Tibial nerve (tissue), 4 donors: ENCODE results near the gene HMX1. TPM values are rescaled to one million over a fixed set of nuclear protein-coding genes. Genes with fewer than 3 reads are reported as not detected.

ENCODE experiments used
- DNase-seq, 2 donors: peaks; one replicate each; pipeline ENCODE4 v3.0.0-alpha.2; 2019; ENCODE audit warnings: low spot score in 2 of 2
- H3K27ac ChIP-seq, 4 donors: fragments of 200-600 bp; sonication (generic) in 3 of 4; one replicate each; pipeline ENCODE4 v1.5.1; 2017 to 2019; ENCODE audit warnings: mild to moderate bottlenecking in 1 of 4
- H3K27me3 ChIP-seq, 2 donors: fragments of 200-600 bp; sonication (generic) in 1 of 2; one replicate each; pipeline versions ENCODE4 v1.5.1 to v1.6.0; 2017 to 2019
- H3K36me3 ChIP-seq, 3 donors: fragments of 200-600 bp; sonication (generic); one replicate each; pipeline ENCODE4 v1.5.1; 2018 to 2019
- H3K4me1 ChIP-seq, 4 donors: fragments of 200-600 bp; sonication (generic) in 3 of 4; one replicate each; pipeline ENCODE4 v1.5.1; 2017 to 2019
- H3K4me3 ChIP-seq, 4 donors: fragments of 200-600 bp; sonication (generic) in 3 of 4; one replicate each; pipeline ENCODE4 v1.5.1; 2017 to 2019; ENCODE audit warnings: mild to moderate bottlenecking in 1 of 4, moderate library complexity in 1 of 4
- H3K9me3 ChIP-seq, 4 donors: fragments of 200-600 bp; sonication (generic) in 3 of 4; one replicate each; pipeline ENCODE4 v1.5.1; 2017 to 2019
- CTCF ChIP-seq, 5 experiments: fragments of 200-600 bp in 3 of 5; fragments of 450-650 bp in 2 of 5; sonication (generic) in 3 of 5; IDR thresholded peaks; one replicate each; pipeline ENCODE4 v1.5.1; 2016 to 2019; ENCODE audit warnings: antibody characterized with exemption in 5 of 5, mild to moderate bottlenecking in 3 of 5, moderate library complexity in 2 of 5
- EP300 ChIP-seq, 2 donors: sonication (generic); formaldehyde crosslinking; IDR thresholded peaks; one replicate each; pipeline ENCODE4 v1.6.1; 2017; ENCODE audit warnings: antibody characterized with exemption in 2 of 2, mild to moderate bottlenecking in 1 of 2
- POLR2A ChIP-seq, 2 donors: fragments of 450-650 bp; IDR thresholded peaks; one replicate each; pipeline ENCODE4 v1.6.1; 2017; ENCODE audit warnings: antibody characterized with exemption in 2 of 2, mild to moderate bottlenecking in 2 of 2, moderate library complexity in 2 of 2
- WGBS, 2 donors: methylation state at CpG; one replicate each; pipeline ENCODE4 v1.1.5; 2018; 5-methylcytosine and 5-hydroxymethylcytosine counted together
- total RNA-seq, 4 donors: library from RNA; depleted of rRNA; stranded (reverse); fragments of >200 nt; gene quantifications; one replicate each; pipeline ENCODE4 v1.1.0, GENCODE V29; 2016

The HMX1 gene
- total RNA-seq, 4 donors from 2014 or later = 0.21 TPM; not detected in 3

GRCh38 chr4:8847764-8848163 is 23.9 kb downstream of the HMX1 start:
- no peaks in the 10 kb centered on the region for H3K27me3 ChIP-seq
- H3K27ac ChIP-seq = no peak overlapping the region
- H3K4me1 ChIP-seq = no peaks in the 10 kb centered on the region
- DNase-seq = no peak
- H3K9me3 ChIP-seq = peaks cover 0 to 48% (median 0%) of the 10 kb centered on the region in 4 donors
- WGBS, 2 donors = 3 to 6% methylated on average over 10 of the region's 10 CpGs
- no peak overlapping the region for H3K4me3 ChIP-seq
- TF ChIP-seq POLR2A (IDR thresholded peaks at IDR 0.05) (no peak), CTCF (IDR thresholded peaks at IDR 0.05) (no peak), EP300 (IDR thresholded peaks at IDR 0.05) (no peak)
- no peaks in the 10 kb centered on the region for H3K36me3 ChIP-seq

- no peak for DNase-seq
- no peaks in the 10 kb centered on the region for H3K36me3 ChIP-seq
- 58 to 71% methylated on average over 12 of the region's 12 CpGs for WGBS, 2 donors
- no peak overlapping the region for H3K27ac ChIP-seq
- H3K27me3 ChIP-seq = no peaks in the 10 kb centered on the region
- H3K4me3 ChIP-seq = no peak overlapping the region
- no peak for TF ChIP-seq POLR2A (IDR thresholded peaks at IDR 0.05)
- TF ChIP-seq CTCF (IDR thresholded peaks at IDR 0.05) = no peak
- TF ChIP-seq EP300 (IDR thresholded peaks at IDR 0.05) = no peak
- H3K4me1 ChIP-seq = no peaks in the 10 kb centered on the region
- H3K9me3 ChIP-seq = peaks cover 0 to 46% (median 0%) of the 10 kb centered on the region in 4 donors
Measured at GRCh38 chr4:8847331-8847730, 24.3 kb downstream of the HMX1 start.

- peak in 1 of 2 donors; percentile 2 for DNase-seq
- no peak for TF ChIP-seq EP300 (IDR thresholded peaks at IDR 0.05)
- TF ChIP-seq CTCF (IDR thresholded peaks at IDR 0.05) = no peak
- no peak for TF ChIP-seq POLR2A (IDR thresholded peaks at IDR 0.05)
Measured at GRCh38 chr4:8846826-8847225, 24.8 kb downstream of the HMX1 start.

GRCh38 chr4:8846046-8846720 is 25.5 kb downstream of the HMX1 start:
- H3K4me1 ChIP-seq = no peaks in the 10 kb centered on the region
- H3K36me3 ChIP-seq = no peaks in the 10 kb centered on the region
- WGBS, 2 donors = 57 to 72% methylated on average over 7 to 9 of the region's 9 CpGs
- no peak for TF ChIP-seq CTCF (IDR thresholded peaks at IDR 0.05)
- no peak for TF ChIP-seq EP300 (IDR thresholded peaks at IDR 0.05)
- TF ChIP-seq POLR2A (IDR thresholded peaks at IDR 0.05) = no peak
- H3K27ac ChIP-seq = no peak overlapping the region
- DNase-seq = no peak
- no peaks in the 10 kb centered on the region for H3K27me3 ChIP-seq
- peaks cover 0 to 35% (median 0%) of the 10 kb centered on the region in 4 donors for H3K9me3 ChIP-seq
- no peak overlapping the region for H3K4me3 ChIP-seq

More at GRCh38 chr4:8846826-8847225, 24.8 kb downstream of the HMX1 start:
- WGBS, 2 donors = 64 to 74% methylated on average over 3 of the region's 3 CpGs
- H3K9me3 ChIP-seq = peaks cover 0 to 41% (median 0%) of the 10 kb centered on the region in 4 donors
- H3K4me1 ChIP-seq = no peaks in the 10 kb centered on the region
- no peak overlapping the region for H3K4me3 ChIP-seq
- H3K36me3 ChIP-seq = no peaks in the 10 kb centered on the region
- H3K27ac ChIP-seq = no peak overlapping the region
- no peaks in the 10 kb centered on the region for H3K27me3 ChIP-seq

GRCh38 chr4:8844976-8845690 is 26.5 kb downstream of the HMX1 start:
- H3K27ac ChIP-seq = no peak overlapping the region
- no peaks in the 10 kb centered on the region for H3K27me3 ChIP-seq
- no peaks in the 10 kb centered on the region for H3K4me1 ChIP-seq
- WGBS, 2 donors = 66 to 74% methylated on average over 13 to 14 of the region's 14 CpGs
- peaks cover 0 to 39% (median 0%) of the 10 kb centered on the region in 4 donors for H3K9me3 ChIP-seq
- DNase-seq = peak in 1 of 2 donors; percentile 6
- no peaks in the 10 kb centered on the region for H3K36me3 ChIP-seq
- H3K4me3 ChIP-seq = no peak overlapping the region
- TF ChIP-seq EP300 (IDR thresholded peaks at IDR 0.05) (no peak), CTCF (IDR thresholded peaks at IDR 0.05) (no peak), POLR2A (IDR thresholded peaks at IDR 0.05) (no peak)
